ENCODE results near the gene KLF6. TPM values are rescaled to one million over a fixed set of nuclear protein-coding genes. Genes with fewer than 3 reads are reported as not detected.
A peak's percentile ranks its signal among the peaks of the same experiment; 100 is the strongest.

KLF6 gene
- total and polyA plus RNA-seq, 9 of the 15 experiments (the other 6 are each of a cell fraction or from before 2014, with no cell fraction given) = 3.2 to 23.9 (median 8.0) TPM

- Histone ChIP-seq H3K27me3 (ENCODE audit: control insufficient read depth in 2 of 2, insufficient read depth in 2 of 2, low read length in 2 of 2) (no peaks in the 10 kb centered on the region), H3K9ac (ENCODE audit: insufficient read depth in 1 of 2, low read depth in 2 of 2, low read length in 2 of 2) (no peak overlapping the region), H3K4me2 (ENCODE audit: insufficient read depth, low read length) (no peak overlapping the region), H3K36me3 (ENCODE audit: control insufficient read depth, insufficient read depth, low read length) (no peaks in the 10 kb centered on the region), H3K79me2 (ENCODE audit: control insufficient read depth, insufficient read depth, low read length) (no peaks in the 10 kb centered on the region), H3K4me3 (no peak overlapping the region), H3K9me3 (replicated peaks; ENCODE audit: control insufficient read depth, insufficient read depth, low read depth, low read length) (no peaks in the 10 kb centered on the region), H2AFZ (ENCODE audit: low read depth, low read length) (no peak overlapping the region), H3K27ac (ENCODE audit: extremely low read depth, low read depth, low read length) (no peak overlapping the region), H3K4me1 (replicated peaks in 1 of 2; ENCODE audit: control insufficient read depth in 2 of 2, insufficient read depth in 2 of 2, low read length in 2 of 2) (peaks cover 4 to 5% of the 10 kb centered on the region in 2 experiments; a peak in 2 of 5 replicates), H3K9me1 (ENCODE audit: control insufficient read depth, insufficient read depth, low read length) (no peaks in the 10 kb centered on the region), H4K20me1 (replicated peaks; ENCODE audit: control insufficient read depth, insufficient read depth, low read length) (no peaks in the 10 kb centered on the region)
- WGBS (ENCODE audit: insufficient coverage, low coverage, missing lambda C conversion rate) = 17% methylated on average over 4 of the region's 4 CpGs
- ATAC-seq (no peak), DNase-seq (ENCODE audit: extremely low read depth in 1 of 4, low spot score in 3 of 4) (no peak), FAIRE-seq (no peak)
- in situ Hi-C loops (cut with MboI) (no loop called here), intact Hi-C loops (cut with micrococcal nuclease) (no loop called here)
- BruUV-seq (replicated peaks) = no TSS peak
- ChIA-PET CTCF (ENCODE audit: low intra/inter-chr PET ratio) (no interaction called here), POLR2A (no interaction called here)
- no peak for TF ChIP-seq PRPF4 (IDR thresholded peaks at IDR 0.05; ENCODE audit: insufficient read depth, low read depth, low read length, poor library complexity, severe bottlenecking)
- TF ChIP-seq E2F4 (CRISPR knock-in tag; IDR thresholded peaks at IDR 0.05; ENCODE audit: low read depth) = no peak
- peak; percentile 92 for TF ChIP-seq ZNF766 (CRISPR knock-in tag; conservative IDR thresholded peaks at IDR 0.05)
- TF ChIP-seq SMARCB1 (IDR thresholded peaks at IDR 0.05; ENCODE audit: insufficient read length, low read depth) = no peak
- no peak for TF ChIP-seq EP300 (IDR thresholded peaks at IDR 0.05; ENCODE audit: low read length)
- no peak for TF ChIP-seq EWSR1 (IDR thresholded peaks at IDR 0.05; ENCODE audit: borderline replicate concordance, low read depth, partially characterized antibody)
- no peak for TF ChIP-seq CXXC5 (CRISPR knock-in tag; IDR thresholded peaks at IDR 0.05)
- TF ChIP-seq CBFA2T3 (IDR thresholded peaks at IDR 0.05) = 0 out of 2 replicates have a peak, but pooled peaks have one; percentile 7
- TF ChIP-seq THRAP3 (IDR thresholded peaks at IDR 0.05; ENCODE audit: borderline replicate concordance) = no peak
Measured at GRCh38 chr10:3737864-3738263, 47.1 kb downstream of the KLF6 start.

Data from K562 (cell line).